ENCODE results near the gene LGALSL. TPM values are rescaled to one million over a fixed set of nuclear protein-coding genes. Genes with fewer than 3 reads are reported as not detected.

LGALSL gene
- total and polyA plus RNA-seq, 9 of the 15 experiments (the other 6 are each of a cell fraction or from before 2014, with no cell fraction given) = 0.04 to 0.29 (median 0.14) TPM; not detected in 3

DNA sequence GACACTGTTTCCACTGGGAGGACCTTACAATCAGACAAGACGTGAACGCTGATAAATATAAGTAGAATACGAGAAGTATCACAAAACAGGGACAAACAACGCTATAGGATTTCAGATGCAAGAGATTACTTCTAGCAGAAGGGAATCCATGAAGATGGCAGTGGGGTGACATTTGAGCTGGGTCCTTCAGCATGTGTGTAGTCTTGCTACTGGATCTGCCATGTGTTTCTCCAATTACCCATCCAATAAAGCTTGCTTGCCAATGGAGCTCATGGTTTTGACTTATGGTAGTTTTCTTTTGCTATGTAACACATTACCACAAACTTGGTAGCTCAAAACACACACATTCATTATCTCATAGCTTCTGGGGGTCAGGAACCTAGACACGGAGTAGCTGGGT, 32.8 kb upstream of the LGALSL start:
- H3K4me1 ChIP-seq (replicated peaks in 1 of 2; ENCODE audit: control insufficient read depth in 2 of 2, insufficient read depth in 2 of 2, low read length in 2 of 2) = no peaks in the 10 kb centered on the region
- in situ Hi-C loops (cut with MboI) = no loop called here
- no peak for DNase-seq (ENCODE audit: extremely low read depth in 1 of 4, low spot score in 3 of 4)

More for the DNA sequence above, 32.8 kb upstream of the LGALSL start:
- H4K20me1 ChIP-seq (replicated peaks; ENCODE audit: control insufficient read depth, insufficient read depth, low read length) = no peaks in the 10 kb centered on the region
- BruUV-seq (replicated peaks) = no TSS peak
- POLR2A ChIA-PET = no interaction called here
- no peak overlapping the region for H3K9ac ChIP-seq (ENCODE audit: insufficient read depth in 1 of 2, low read depth in 2 of 2, low read length in 2 of 2)
- H3K27me3 ChIP-seq (ENCODE audit: control insufficient read depth in 2 of 2, insufficient read depth in 2 of 2, low read length in 2 of 2) = peaks cover 7 to 14% of the 10 kb centered on the region in 2 experiments; a peak in 2 of 5 replicates
- no peak for ATAC-seq
- CTCF ChIA-PET (ENCODE audit: low intra/inter-chr PET ratio) = no interaction called here
- no peak overlapping the region for H3K4me2 ChIP-seq (ENCODE audit: insufficient read depth, low read length)
- no peak overlapping the region for H3K4me3 ChIP-seq
- WGBS (ENCODE audit: insufficient coverage, low coverage, missing lambda C conversion rate) = 0% methylated on average over 5 of the region's 5 CpGs
- intact Hi-C loops (cut with micrococcal nuclease) = no loop called here
- H3K79me2 ChIP-seq (ENCODE audit: control insufficient read depth, insufficient read depth, low read length) = no peaks in the 10 kb centered on the region
- H2AFZ ChIP-seq (ENCODE audit: low read depth, low read length) = no peak overlapping the region
- no peaks in the 10 kb centered on the region for H3K36me3 ChIP-seq (ENCODE audit: control insufficient read depth, insufficient read depth, low read length)
- no peaks in the 10 kb centered on the region for H3K9me3 ChIP-seq (replicated peaks; ENCODE audit: control insufficient read depth, insufficient read depth, low read depth, low read length)
- no peaks in the 10 kb centered on the region for H3K9me1 ChIP-seq (ENCODE audit: control insufficient read depth, insufficient read depth, low read length)
- no peak for FAIRE-seq
- H3K27ac ChIP-seq (ENCODE audit: extremely low read depth, low read depth, low read length) = no peak overlapping the region
- TF ChIP-seq, protein P1, sequence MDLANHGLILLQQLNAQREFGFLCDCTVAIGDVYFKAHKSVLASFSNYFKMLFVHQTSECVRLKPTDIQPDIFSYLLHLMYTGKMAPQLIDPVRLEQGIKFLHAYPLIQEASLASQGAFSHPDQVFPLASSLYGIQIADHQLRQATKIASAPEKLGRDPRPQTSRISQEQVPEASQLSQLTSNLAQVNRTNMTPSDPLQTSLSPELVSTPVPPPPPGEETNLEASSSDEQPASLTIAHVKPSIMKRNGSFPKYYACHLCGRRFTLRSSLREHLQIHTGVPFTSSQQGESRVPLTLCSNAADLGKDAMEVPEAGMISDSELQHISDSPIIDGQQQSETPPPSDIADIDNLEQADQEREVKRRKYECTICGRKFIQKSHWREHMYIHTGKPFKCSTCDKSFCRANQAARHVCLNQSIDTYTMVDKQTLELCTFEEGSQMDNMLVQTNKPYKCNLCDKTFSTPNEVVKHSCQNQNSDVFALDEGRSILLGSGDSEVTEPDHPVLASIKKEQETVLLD (IDR thresholded peaks at IDR 0.05) = no peak
- TF ChIP-seq SETDB1 (IDR thresholded peaks at IDR 0.05; ENCODE audit: low read length) (no peak), HDAC2 (IDR thresholded peaks at IDR 0.05) (no peak), SIN3A (IDR thresholded peaks at IDR 0.05; ENCODE audit: borderline replicate concordance in 2 of 2, control insufficient read depth in 1 of 2, low read depth in 2 of 2, low read length in 2 of 2) (no peak), HES1 (IDR thresholded peaks at IDR 0.05; ENCODE audit: low read depth) (no peak), ETV5 (CRISPR knock-in tag; IDR thresholded peaks at IDR 0.05; ENCODE audit: low read depth) (no peak), HNRNPUL1 (IDR thresholded peaks at IDR 0.05; ENCODE audit: low read length) (no peak), SIRT6 (IDR thresholded peaks at IDR 0.05; ENCODE audit: low read depth, low read length) (no peak)

All from K562 (cell line).